Measurements from ENCODE around the gene SLC51B.

GRCh38 chr15:65092911-65093792 is 48.0 kb downstream of the SLC51B start:
- no peak for TF ChIP-seq CTCF (conservative IDR thresholded peaks at IDR 0.05; ENCODE audit: low read depth, low read length)
- no peak for TF ChIP-seq MAZ (IDR thresholded peaks at IDR 0.05; ENCODE audit: borderline replicate concordance, low read depth, low read length)
- no peak for TF ChIP-seq POLR2A (IDR thresholded peaks at IDR 0.05; ENCODE audit: low read depth, low read length)
- TF ChIP-seq ELK1 (IDR thresholded peaks at IDR 0.05; ENCODE audit: borderline replicate concordance, low read depth, low read length) = no peak
- TF ChIP-seq BHLHE40 (IDR thresholded peaks at IDR 0.05; ENCODE audit: low read depth, low read length) = no peak
- TF ChIP-seq MAFK (IDR thresholded peaks at IDR 0.05; ENCODE audit: low read depth, low read length) = no peak
- TF ChIP-seq RAD21 (IDR thresholded peaks at IDR 0.05; ENCODE audit: low read length) = no peak
- no peak for TF ChIP-seq CEBPB (IDR thresholded peaks at IDR 0.05; ENCODE audit: low read depth, low read length)
- no peak for TF ChIP-seq USF2 (IDR thresholded peaks at IDR 0.05; ENCODE audit: low read depth, low read length)
- no peak for TF ChIP-seq RCOR1 (IDR thresholded peaks at IDR 0.05; ENCODE audit: insufficient replicate concordance, low read length)

All from IMR-90 (cell line).